ENCODE results near the gene PRKG1.

DNA sequence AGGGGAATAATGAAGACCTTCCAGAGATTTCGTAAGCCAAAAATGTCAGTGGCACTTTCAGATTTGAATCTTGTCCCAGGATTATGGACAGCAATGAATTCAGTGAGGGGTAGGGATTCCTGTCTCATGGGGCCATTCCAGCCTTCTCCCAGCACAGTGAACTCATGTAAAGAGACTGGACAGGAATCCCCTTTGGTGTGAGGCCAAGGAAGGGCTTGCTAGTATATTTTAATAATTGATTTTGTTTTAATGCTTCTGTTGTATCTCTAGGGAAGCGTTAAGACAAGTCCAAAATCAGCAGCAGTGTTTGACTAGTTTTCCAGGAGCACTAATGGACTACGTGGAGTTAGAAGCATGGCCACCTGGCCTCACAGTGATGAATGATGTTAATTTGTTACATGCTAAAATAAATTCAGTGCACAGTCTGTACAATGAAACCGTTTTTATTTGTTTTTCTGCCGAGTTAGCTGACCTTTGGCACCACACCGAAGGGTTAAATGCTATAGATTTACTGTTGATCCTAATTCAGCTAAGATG is 1025.8 kb downstream of the PRKG1 start:
- TF ChIP-seq, protein P1, sequence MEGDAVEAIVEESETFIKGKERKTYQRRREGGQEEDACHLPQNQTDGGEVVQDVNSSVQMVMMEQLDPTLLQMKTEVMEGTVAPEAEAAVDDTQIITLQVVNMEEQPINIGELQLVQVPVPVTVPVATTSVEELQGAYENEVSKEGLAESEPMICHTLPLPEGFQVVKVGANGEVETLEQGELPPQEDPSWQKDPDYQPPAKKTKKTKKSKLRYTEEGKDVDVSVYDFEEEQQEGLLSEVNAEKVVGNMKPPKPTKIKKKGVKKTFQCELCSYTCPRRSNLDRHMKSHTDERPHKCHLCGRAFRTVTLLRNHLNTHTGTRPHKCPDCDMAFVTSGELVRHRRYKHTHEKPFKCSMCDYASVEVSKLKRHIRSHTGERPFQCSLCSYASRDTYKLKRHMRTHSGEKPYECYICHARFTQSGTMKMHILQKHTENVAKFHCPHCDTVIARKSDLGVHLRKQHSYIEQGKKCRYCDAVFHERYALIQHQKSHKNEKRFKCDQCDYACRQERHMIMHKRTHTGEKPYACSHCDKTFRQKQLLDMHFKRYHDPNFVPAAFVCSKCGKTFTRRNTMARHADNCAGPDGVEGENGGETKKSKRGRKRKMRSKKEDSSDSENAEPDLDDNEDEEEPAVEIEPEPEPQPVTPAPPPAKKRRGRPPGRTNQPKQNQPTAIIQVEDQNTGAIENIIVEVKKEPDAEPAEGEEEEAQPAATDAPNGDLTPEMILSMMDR (IDR thresholded peaks at IDR 0.05) = no peak
- TF ChIP-seq, protein P2, sequence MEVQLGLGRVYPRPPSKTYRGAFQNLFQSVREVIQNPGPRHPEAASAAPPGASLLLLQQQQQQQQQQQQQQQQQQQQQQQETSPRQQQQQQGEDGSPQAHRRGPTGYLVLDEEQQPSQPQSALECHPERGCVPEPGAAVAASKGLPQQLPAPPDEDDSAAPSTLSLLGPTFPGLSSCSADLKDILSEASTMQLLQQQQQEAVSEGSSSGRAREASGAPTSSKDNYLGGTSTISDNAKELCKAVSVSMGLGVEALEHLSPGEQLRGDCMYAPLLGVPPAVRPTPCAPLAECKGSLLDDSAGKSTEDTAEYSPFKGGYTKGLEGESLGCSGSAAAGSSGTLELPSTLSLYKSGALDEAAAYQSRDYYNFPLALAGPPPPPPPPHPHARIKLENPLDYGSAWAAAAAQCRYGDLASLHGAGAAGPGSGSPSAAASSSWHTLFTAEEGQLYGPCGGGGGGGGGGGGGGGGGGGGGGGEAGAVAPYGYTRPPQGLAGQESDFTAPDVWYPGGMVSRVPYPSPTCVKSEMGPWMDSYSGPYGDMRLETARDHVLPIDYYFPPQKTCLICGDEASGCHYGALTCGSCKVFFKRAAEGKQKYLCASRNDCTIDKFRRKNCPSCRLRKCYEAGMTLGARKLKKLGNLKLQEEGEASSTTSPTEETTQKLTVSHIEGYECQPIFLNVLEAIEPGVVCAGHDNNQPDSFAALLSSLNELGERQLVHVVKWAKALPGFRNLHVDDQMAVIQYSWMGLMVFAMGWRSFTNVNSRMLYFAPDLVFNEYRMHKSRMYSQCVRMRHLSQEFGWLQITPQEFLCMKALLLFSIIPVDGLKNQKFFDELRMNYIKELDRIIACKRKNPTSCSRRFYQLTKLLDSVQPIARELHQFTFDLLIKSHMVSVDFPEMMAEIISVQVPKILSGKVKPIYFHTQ (CRISPR knock-in tag; IDR thresholded peaks at IDR 0.05) = no peak
- TF ChIP-seq TCF7 (CRISPR knock-in tag; IDR thresholded peaks at IDR 0.05; ENCODE audit: low read depth) = no peak
- TF ChIP-seq FOXJ3 (CRISPR knock-in tag; IDR thresholded peaks at IDR 0.05; ENCODE audit: borderline replicate concordance) = no peak
- TF ChIP-seq, protein P3, sequence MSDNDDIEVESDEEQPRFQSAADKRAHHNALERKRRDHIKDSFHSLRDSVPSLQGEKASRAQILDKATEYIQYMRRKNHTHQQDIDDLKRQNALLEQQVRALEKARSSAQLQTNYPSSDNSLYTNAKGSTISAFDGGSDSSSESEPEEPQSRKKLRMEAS (CRISPR knock-in tag; IDR thresholded peaks at IDR 0.05) = no peak

All from WTC11 (cell line).